Epithelial cell of prostate (primary cell): Measurements from ENCODE around the gene AFF3.

Experiments
- DNase-seq: peaks from one replicate; pipeline ENCODE4 v3.0.0-alpha.2; 2011; ENCODE audit warnings: low read depth, low spot score
- H3K27ac ChIP-seq: fragments of 450-650 bp; 2 replicates; pipeline ENCODE4 v1.5.1; 2017; ENCODE audit warnings: mild to moderate bottlenecking

The AFF3 gene

GRCh38 chr2:100077935-100078334 is 64.5 kb downstream of the AFF3 start:
- no peak for DNase-seq
- no peak overlapping the region for H3K27ac ChIP-seq

- no peak overlapping the region for H3K27ac ChIP-seq
- DNase-seq: no peak
Measured at GRCh38 chr2:100077456-100077855, 64.9 kb downstream of the AFF3 start.

GRCh38 chr2:100075532-100075931 is 66.9 kb downstream of the AFF3 start:
- DNase-seq: no peak
- H3K27ac ChIP-seq: no peak overlapping the region

GRCh38 chr2:100073110-100073509 is 69.3 kb downstream of the AFF3 start:
- no peak for DNase-seq
- H3K27ac ChIP-seq: no peak overlapping the region

- no peak for DNase-seq
- no peak overlapping the region for H3K27ac ChIP-seq
Measured at GRCh38 chr2:100072503-100072902, 69.9 kb downstream of the AFF3 start.

GRCh38 chr2:100071335-100072043 is 70.9 kb downstream of the AFF3 start:
- DNase-seq: no peak
- no peak overlapping the region for H3K27ac ChIP-seq

- DNase-seq: no peak
- H3K27ac ChIP-seq: no peak overlapping the region
Measured at GRCh38 chr2:100070078-100070477, 72.3 kb downstream of the AFF3 start.

GRCh38 chr2:100068395-100068794 is 74.0 kb downstream of the AFF3 start:
- no peak for DNase-seq
- no peak overlapping the region for H3K27ac ChIP-seq

GRCh38 chr2:100067784-100068183 is 74.6 kb downstream of the AFF3 start:
- no peak for DNase-seq
- no peak overlapping the region for H3K27ac ChIP-seq

- DNase-seq: no peak
- H3K27ac ChIP-seq: no peak overlapping the region
Measured at GRCh38 chr2:100066856-100067255, 75.5 kb downstream of the AFF3 start.

- no peak for DNase-seq
- no peak overlapping the region for H3K27ac ChIP-seq
Measured at GRCh38 chr2:100066246-100066645, 76.1 kb downstream of the AFF3 start.

GRCh38 chr2:100064592-100065428 is 77.6 kb downstream of the AFF3 start:
- no peak for DNase-seq
- H3K27ac ChIP-seq: no peak overlapping the region

- H3K27ac ChIP-seq: no peak overlapping the region
- DNase-seq: no peak
Measured at GRCh38 chr2:100064165-100064564, 78.2 kb downstream of the AFF3 start.

- no peak overlapping the region for H3K27ac ChIP-seq
- no peak for DNase-seq
Measured at GRCh38 chr2:100063459-100063953, 78.9 kb downstream of the AFF3 start.

- H3K27ac ChIP-seq: no peak overlapping the region
- no peak for DNase-seq
Measured at GRCh38 chr2:100062336-100062735, 80.1 kb downstream of the AFF3 start.

GRCh38 chr2:100060875-100061274 is 81.5 kb downstream of the AFF3 start:
- DNase-seq: no peak
- no peak overlapping the region for H3K27ac ChIP-seq

GRCh38 chr2:100059638-100060037 is 82.8 kb downstream of the AFF3 start:
- DNase-seq: no peak
- no peak overlapping the region for H3K27ac ChIP-seq

GRCh38 chr2:100057901-100058261 is 84.5 kb downstream of the AFF3 start:
- DNase-seq: no peak
- no peak overlapping the region for H3K27ac ChIP-seq

GRCh38 chr2:100054426-100054825 is 88.0 kb downstream of the AFF3 start:
- DNase-seq: no peak
- no peak overlapping the region for H3K27ac ChIP-seq

GRCh38 chr2:100053087-100053885 is 89.1 kb downstream of the AFF3 start:
- no peak for DNase-seq
- H3K27ac ChIP-seq: no peak overlapping the region

GRCh38 chr2:100052650-100053049 is 89.7 kb downstream of the AFF3 start:
- DNase-seq: no peak

More at GRCh38 chr2:100052650-100053049, 89.7 kb downstream of the AFF3 start:
- H3K27ac ChIP-seq: no peak overlapping the region
